GM23338 (cell line): Measurements from ENCODE around the gene OR13C4. TPM values are rescaled to one million over a fixed set of nuclear protein-coding genes. Genes with fewer than 3 reads are reported as not detected.

Source experiments
- ATAC-seq: fragments of 200-7000 bp; cut with Tn5 transposase; 3 replicates; pipeline ENCODE4 v1.9.1; 2020
- DNase-seq: peaks from one replicate; pipeline ENCODE4 v3.0.0-alpha.2; 2015; ENCODE audit warnings: low spot score
- H2AFZ ChIP-seq: fragments of 200-600 bp; sonication (generic); 2 replicates; pipeline ENCODE4 v1.8.0; 2016; ENCODE audit warnings: antibody characterized with exemption, mild to moderate bottlenecking, moderate library complexity
- H3F3A ChIP-seq: fragments of 200-600 bp; sonication (generic); replicated peaks from 2 replicates; pipeline ENCODE4 v1.8.0; 2017; ENCODE audit warnings: antibody characterized with exemption, mixed run types, low read depth
- H3K27ac ChIP-seq: fragments of 200-600 bp; sonication (generic); 2 replicates; pipeline ENCODE4 v1.6.1; 2016; ENCODE audit warnings: low read depth
- H3K27me3 ChIP-seq: fragments of 200-600 bp; sonication (generic); 2 replicates; pipeline ENCODE4 v1.8.0; 2016; ENCODE audit warnings: mild to moderate bottlenecking, mixed run types, moderate library complexity; ENCODE audit not compliant: insufficient read depth
- H3K36me3 ChIP-seq: fragments of 200-600 bp; sonication (generic); 2 replicates; pipeline ENCODE4 v1.8.0; 2016; ENCODE audit warnings: mild to moderate bottlenecking; ENCODE audit not compliant: insufficient read depth
- H3K4me1 ChIP-seq: fragments of 200-600 bp; sonication (generic); 2 replicates; pipeline ENCODE4 v1.8.0; 2016; ENCODE audit warnings: mild to moderate bottlenecking, moderate library complexity; ENCODE audit not compliant: insufficient read depth
- H3K4me2 ChIP-seq: fragments of 200-600 bp; sonication (generic); 2 replicates; pipeline ENCODE4 v1.7.1; 2017; ENCODE audit warnings: mixed run types
- H3K4me3 ChIP-seq: fragments of 200-600 bp; sonication (generic); 2 replicates; pipeline ENCODE4 v1.6.1; 2016; ENCODE audit warnings: mixed run types
- H3K79me2 ChIP-seq: fragments of 200-600 bp; sonication (generic); replicated peaks from 2 replicates; pipeline ENCODE4 v1.8.0; 2017; ENCODE audit warnings: mild to moderate bottlenecking; ENCODE audit not compliant: insufficient read depth
- H3K9me2 ChIP-seq: fragments of 200-600 bp; sonication (generic); 2 replicates; pipeline ENCODE4 v1.8.0; 2017; ENCODE audit not compliant: insufficient read depth
- H4K20me1 ChIP-seq: fragments of 200-600 bp; sonication (generic); replicated peaks from 2 replicates; pipeline ENCODE4 v1.8.0; 2017; ENCODE audit warnings: mild to moderate bottlenecking; ENCODE audit not compliant: insufficient read depth
- H3K27ac Mint-ChIP-seq: 2 replicates; pipeline ENCODE4 v1.8.0; 2020; ENCODE audit warnings: inconsistent platforms, mild to moderate bottlenecking, moderate library complexity, mixed read lengths
- H3K27me3 Mint-ChIP-seq: 3 replicates; pipeline ENCODE4 v1.8.0; 2022; ENCODE audit warnings: low read depth, mild to moderate bottlenecking, moderate library complexity, mixed read lengths, inconsistent platforms; ENCODE audit not compliant: insufficient read depth, poor library complexity
- H3K36me3 Mint-ChIP-seq: 3 replicates; pipeline ENCODE4 v1.8.0; 2021; ENCODE audit warnings: low read depth, mild to moderate bottlenecking, inconsistent platforms, moderate library complexity, mixed read lengths
- H3K4me1 Mint-ChIP-seq: 3 replicates; pipeline ENCODE4 v1.8.0; 2020; ENCODE audit warnings: mild to moderate bottlenecking, inconsistent platforms, mixed read lengths
- H3K4me3 Mint-ChIP-seq: 3 replicates; pipeline ENCODE4 v1.8.0; 2021; ENCODE audit warnings: moderate library complexity, mild to moderate bottlenecking, inconsistent platforms, mixed read lengths
- H3K9me3 Mint-ChIP-seq: 3 replicates; pipeline ENCODE4 v1.8.0; 2020; ENCODE audit warnings: moderate library complexity, mild to moderate bottlenecking, inconsistent platforms, mixed read lengths
- CREB1 ChIP-seq: fragments of 250-450 bp; sonication (Bioruptor Pico); IDR thresholded peaks from 2 replicates; pipeline ENCODE4 v1.5.0; 2020; ENCODE audit warnings: low read depth, mild to moderate bottlenecking, moderate library complexity
- CTCF ChIP-seq, 2 experiments: fragments of 200-600 bp in 1 of 2; sonication (generic) in 1 of 2; conservative IDR thresholded peaks; 2 replicates each; pipeline versions ENCODE4 v1.5.1 to v1.6.1; 2016 to 2017; ENCODE audit warnings: antibody characterized with exemption in 2 of 2, low read depth in 2 of 2, mild to moderate bottlenecking in 2 of 2, moderate library complexity in 1 of 2
- ETS1 ChIP-seq: IDR thresholded peaks from 2 replicates; pipeline ENCODE4 v1.6.1; 2016; ENCODE audit warnings: antibody characterized with exemption
- EZH2 ChIP-seq: fragments of 200-600 bp; sonication (generic); IDR thresholded peaks from one replicate; pipeline ENCODE4 v1.8.0; 2017; ENCODE audit warnings: antibody characterized with exemption, mild to moderate bottlenecking, low read depth; ENCODE audit not compliant: unreplicated experiment
- EZH2phosphoT487 ChIP-seq: fragments of 200-600 bp; sonication (generic); IDR thresholded peaks from one replicate; pipeline ENCODE4 v1.8.1; 2018; ENCODE audit warnings: antibody characterized with exemption; ENCODE audit not compliant: unreplicated experiment
- JUNB ChIP-seq: IDR thresholded peaks from one replicate; pipeline ENCODE4 v1.6.1; 2016; ENCODE audit warnings: antibody characterized with exemption; ENCODE audit not compliant: unreplicated experiment
- NANOG ChIP-seq: IDR thresholded peaks from 2 replicates; pipeline ENCODE4 v1.6.1; 2016; ENCODE audit warnings: antibody characterized with exemption, borderline replicate concordance
- POLR2AphosphoS5 ChIP-seq: IDR thresholded peaks from 2 replicates; pipeline ENCODE4 v1.6.1; 2016; ENCODE audit warnings: antibody characterized with exemption, low read depth
- REST ChIP-seq: IDR thresholded peaks from one replicate; pipeline ENCODE4 v1.6.1; 2018; ENCODE audit warnings: antibody characterized with exemption; ENCODE audit not compliant: unreplicated experiment
- ZNF114 ChIP-seq: fragments of 250-450 bp; sonication (Bioruptor Pico); IDR thresholded peaks from 2 replicates; pipeline ENCODE4 v1.5.0; 2020; ENCODE audit warnings: mild to moderate bottlenecking, moderate library complexity
- ZNF331 ChIP-seq: fragments of 250-450 bp; sonication (Bioruptor Pico); IDR thresholded peaks from 2 replicates; pipeline ENCODE4 v1.5.0; 2020; ENCODE audit warnings: low read depth, mild to moderate bottlenecking, moderate library complexity
- ZNF462 ChIP-seq: fragments of 250-450 bp; sonication (Bioruptor Pico); IDR thresholded peaks from 2 replicates; pipeline ENCODE4 v1.5.0; 2020; ENCODE audit warnings: mild to moderate bottlenecking, moderate library complexity
- polyA plus RNA-seq: library from polyadenylated mRNA; unstranded; fragments of >200 nt; fragmentation: Nextera tagmentation; extraction: Ambion mirVana; gene quantifications from 2 replicates; pipeline ENCODE4 v1.2.1, GENCODE V29; 2016
- total RNA-seq: library from RNA; depleted of rRNA; stranded (reverse); fragments of >200 nt; shearing (Covaris generic); gene quantifications from 2 replicates; pipeline ENCODE4 v1.2.3, GENCODE V29; 2014

The OR13C4 gene
- total and polyA plus RNA-seq, 2 experiments from 2014 or later = not detected

GRCh38 chr9:104553261-104553660, 26.3 kb upstream of the OR13C4 start:
- H3K4me2 ChIP-seq = no peak overlapping the region
- H3K79me2 ChIP-seq = no peaks in the 10 kb centered on the region
- Mint-ChIP-seq H3K36me3 (no peaks in the 10 kb centered on the region), H3K9me3 (peaks cover 8% of the 10 kb centered on the region; the same call in 1 of the 3 replicates), H3K27ac (no peak overlapping the region), H3K4me3 (no peak overlapping the region), H3K27me3 (no peaks in the 10 kb centered on the region), H3K4me1 (0 out of 3 replicates have a peak, but pooled peaks cover 3% of the 10 kb centered on the region)
- H3K4me3 ChIP-seq = no peak overlapping the region
- H3K27ac ChIP-seq = no peak overlapping the region
- H3F3A ChIP-seq = no peaks in the 10 kb centered on the region
- no peak for DNase-seq
- TF ChIP-seq EZH2phosphoT487 = no peak
- TF ChIP-seq POLR2AphosphoS5 = no peak
- TF ChIP-seq CTCF (conservative IDR thresholded peaks at IDR 0.05; ENCODE audit: low read depth in 2 of 2) = no peak
- TF ChIP-seq JUNB = no peak
- no peak for TF ChIP-seq EZH2
- TF ChIP-seq ZNF114 (CRISPR knock-in tag) = no peak
- no peak for TF ChIP-seq ZNF462 (CRISPR knock-in tag)
- TF ChIP-seq ETS1 = no peak
- no peak for TF ChIP-seq REST
- TF ChIP-seq ZNF331 (CRISPR knock-in tag) = no peak
- no peak for TF ChIP-seq CREB1 (CRISPR knock-in tag)
- TF ChIP-seq NANOG = no peak
- H3K4me1 ChIP-seq = peaks cover 4% of the 10 kb centered on the region; the same call in 1 of the 2 replicates
- H2AFZ ChIP-seq = no peak overlapping the region
- H3K36me3 ChIP-seq = no peaks in the 10 kb centered on the region
- ATAC-seq = no peak
- no peaks in the 10 kb centered on the region for H3K27me3 ChIP-seq
- no peaks in the 10 kb centered on the region; the same call in 1 of the 2 replicates for H3K9me2 ChIP-seq
- no peaks in the 10 kb centered on the region for H4K20me1 ChIP-seq
